Measurements from ENCODE around the gene HSF5.

HSF5 gene

GRCh38 chr17:58487589-58488427, at the start of gene HSF5:
HSF5 (minus strand) TSS chr17:58488408; CDS start chr17:58488274, 134 bp downstream.
- DNase-seq, result peak; percentile 58

DNA sequence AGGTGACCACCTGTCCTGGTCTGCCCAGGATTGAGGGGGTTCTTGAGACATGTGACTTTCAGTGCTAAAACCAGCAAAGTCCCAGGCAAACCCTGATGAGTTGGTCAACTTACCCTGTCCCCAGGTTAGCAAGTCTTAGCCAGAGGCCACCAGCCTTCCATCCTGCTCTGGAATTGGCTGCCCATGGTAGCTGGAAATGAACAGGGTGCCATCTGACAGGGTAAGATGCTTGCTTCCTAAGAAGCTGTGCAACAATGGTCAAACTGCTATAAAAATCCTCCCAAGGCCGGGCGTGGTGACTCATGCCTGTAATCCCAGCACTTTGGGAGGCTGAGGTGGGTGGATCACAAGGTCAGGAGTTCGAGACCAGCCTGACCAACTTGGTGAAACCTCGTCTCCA, 49.1 kb upstream of the HSF5 start:
- DNase-seq, result no peak

- DNase-seq, result peak; percentile 58
Observed at GRCh38 chr17:58536542-58536941, 48.3 kb upstream of the HSF5 start.

GRCh38 chr17:58535431-58535830, 47.2 kb upstream of the HSF5 start:
- no peak for DNase-seq

DNA sequence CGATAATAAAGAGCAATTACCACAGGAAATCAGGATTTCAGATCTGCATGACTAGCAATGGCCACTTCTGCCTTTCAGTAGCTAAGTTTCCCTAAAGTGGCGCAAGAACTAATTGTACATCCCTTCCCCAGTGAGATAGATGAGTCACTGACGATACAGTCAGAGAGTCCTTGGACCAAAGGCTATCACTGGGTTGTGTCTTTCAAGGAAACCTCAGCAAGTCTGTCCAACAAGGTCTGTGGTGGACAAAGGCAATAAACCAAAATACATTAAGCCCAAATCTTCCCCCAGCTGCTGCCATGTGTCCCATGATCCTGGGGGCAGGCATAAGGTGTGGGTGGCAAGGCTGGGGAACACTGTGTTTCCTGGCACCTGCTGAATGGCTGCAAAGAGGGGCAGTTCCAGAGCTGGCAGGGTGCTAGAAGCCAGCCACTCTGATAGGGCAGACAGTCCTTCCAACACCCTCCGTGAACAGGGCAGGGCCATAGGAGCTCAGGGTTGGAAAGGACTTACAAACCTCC, 46.8 kb upstream of the HSF5 start:
- DNase-seq, result no peak

GRCh38 chr17:58534331-58534730, 46.1 kb upstream of the HSF5 start:
- no peak for DNase-seq

GRCh38 chr17:58533616-58534188, 45.5 kb upstream of the HSF5 start:
- no peak for DNase-seq

GRCh38 chr17:58532555-58532951, 44.3 kb upstream of the HSF5 start:
- DNase-seq, result no peak

GRCh38 chr17:58531661-58532554, 43.7 kb upstream of the HSF5 start:
- peak; percentile 67 for DNase-seq

DNA sequence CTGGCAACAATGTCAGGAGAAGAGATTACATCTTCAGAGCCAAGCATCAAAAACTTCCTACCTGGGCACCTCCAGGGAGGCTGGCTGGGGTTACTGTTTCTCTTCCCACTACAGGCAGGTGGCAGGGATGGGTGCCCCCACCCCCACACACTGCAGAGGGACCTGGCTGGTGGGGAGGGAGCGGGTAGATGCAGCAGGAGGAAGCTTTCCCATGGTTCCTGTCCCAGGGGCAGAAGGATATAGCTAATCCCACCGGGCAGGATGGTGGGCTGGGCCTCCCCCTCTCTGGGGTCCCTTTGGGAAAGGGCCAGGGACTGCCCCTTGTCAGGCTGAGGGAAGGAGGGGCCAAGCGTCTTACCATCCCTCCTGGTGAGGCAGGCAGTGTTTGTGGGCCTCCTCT, 42.9 kb upstream of the HSF5 start:
- DNase-seq, result no peak

DNA sequence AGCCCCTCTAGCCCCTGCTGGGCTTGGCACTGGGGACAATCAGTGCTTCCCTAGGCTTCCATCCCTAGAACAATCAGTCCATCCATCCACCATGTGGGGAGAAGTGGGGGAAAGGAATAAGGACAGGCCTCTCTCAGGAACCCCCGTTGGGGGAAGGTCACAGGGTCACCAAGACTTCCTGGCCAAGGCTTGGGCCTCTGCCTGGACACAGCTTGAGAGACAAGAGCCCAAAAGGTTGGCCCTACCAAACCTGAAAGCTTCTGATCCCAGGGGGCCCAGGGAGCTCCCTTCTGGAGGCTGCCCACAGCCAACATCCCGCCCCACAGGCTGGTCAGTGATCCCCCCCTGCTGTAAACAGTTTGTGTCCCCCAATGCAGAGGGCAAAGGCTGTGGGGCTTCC, 42.4 kb upstream of the HSF5 start:
- DNase-seq, result no peak

GRCh38 chr17:58529275-58529674, 41.1 kb upstream of the HSF5 start:
- no peak for DNase-seq

DNA sequence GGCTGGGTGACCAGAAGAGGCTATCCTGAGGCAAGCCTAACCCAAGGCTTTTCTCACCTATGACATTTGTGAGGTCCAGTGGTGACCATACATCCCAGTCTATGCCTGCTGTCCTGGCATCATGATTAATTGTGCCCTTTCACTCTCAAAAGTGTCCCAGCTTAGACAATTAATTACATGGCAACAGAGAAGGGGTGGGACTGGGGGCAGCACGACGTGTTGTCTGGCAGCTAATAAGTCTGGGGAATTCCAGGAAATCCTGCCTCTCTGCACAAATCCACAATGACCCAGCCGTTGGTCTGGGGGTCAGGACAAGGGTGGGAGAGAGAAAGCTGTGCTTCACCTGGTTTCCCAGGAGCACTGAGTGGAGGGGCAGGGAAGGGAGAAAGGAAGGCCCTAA, 40.2 kb upstream of the HSF5 start:
- no peak for DNase-seq

DNA sequence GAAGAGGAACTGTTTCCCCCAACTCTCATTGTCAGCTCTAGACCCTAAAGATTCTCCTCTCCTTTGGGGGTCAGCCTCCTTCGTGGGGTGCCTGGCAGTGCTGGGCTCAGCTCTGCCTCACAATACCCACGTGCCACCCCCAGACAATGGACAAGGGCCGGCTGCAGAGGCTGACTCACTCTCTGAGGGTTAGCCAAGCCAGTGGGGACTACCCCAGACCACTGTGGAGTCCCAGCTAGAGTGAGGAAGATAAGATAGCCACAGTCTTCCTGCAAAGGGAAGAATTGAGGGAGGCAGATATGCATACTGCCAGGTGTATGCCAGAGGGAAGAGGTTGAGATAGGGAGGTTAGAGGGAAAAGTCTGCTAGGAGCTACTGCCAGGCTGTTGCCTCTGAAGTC, 39.7 kb upstream of the HSF5 start:
- DNase-seq, result no peak

DNA sequence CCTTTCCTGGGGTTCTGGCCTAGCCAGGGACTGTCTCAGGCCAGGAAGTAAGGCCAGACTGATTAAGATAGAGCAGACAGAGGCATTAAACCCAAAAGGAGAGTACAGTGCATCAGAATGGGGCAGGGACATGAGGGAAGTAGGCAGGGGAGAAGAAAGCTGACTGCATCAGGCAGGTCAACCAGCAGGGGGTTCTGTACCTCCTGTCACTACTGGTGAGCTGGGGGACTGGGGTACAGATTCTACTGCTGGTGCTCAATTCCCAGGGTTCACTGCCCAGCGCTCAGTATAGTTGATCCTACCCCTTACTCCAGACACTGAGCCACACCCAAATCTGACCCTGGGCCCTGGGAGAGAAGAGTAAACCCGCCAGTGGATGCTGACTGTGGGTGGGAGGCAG, 39.1 kb upstream of the HSF5 start:
- DNase-seq, result no peak

- peak; percentile 80 for DNase-seq
Observed at GRCh38 chr17:58525239-58525638, 37.0 kb upstream of the HSF5 start.

GRCh38 chr17:58521680-58522079, 33.5 kb upstream of the HSF5 start:
- no peak for DNase-seq

GRCh38 chr17:58520843-58521430, 32.7 kb upstream of the HSF5 start:
- no peak for DNase-seq

- DNase-seq, result peak; percentile 100
Observed at GRCh38 chr17:58517928-58518609, 29.9 kb upstream of the HSF5 start.

- no peak for DNase-seq
Observed at GRCh38 chr17:58517378-58517927, 29.2 kb upstream of the HSF5 start.

GRCh38 chr17:58516644-58517377, 28.6 kb upstream of the HSF5 start:
- DNase-seq, result no peak

Data from femur (tissue), 1 donor.